Measurements from ENCODE around the gene PIK3R1. TPM values are rescaled to one million over a fixed set of nuclear protein-coding genes. Genes with fewer than 3 reads are reported as not detected.

The PIK3R1 gene
- total RNA-seq, 4 donors from 2014 or later = 132 to 408 (median 221) TPM

GRCh38 chr5:68222824-68223354, 7.3 kb downstream of the PIK3R1 start:
- TF ChIP-seq CTCF (IDR thresholded peaks at IDR 0.05; ENCODE audit: low read depth) = no peak

GRCh38 chr5:68223904-68224303, 8.3 kb downstream of the PIK3R1 start:
- TF ChIP-seq CTCF (IDR thresholded peaks at IDR 0.05; ENCODE audit: low read depth) = no peak

- TF ChIP-seq CTCF (IDR thresholded peaks at IDR 0.05; ENCODE audit: low read depth) = no peak
These were observed 9.1 kb downstream of the PIK3R1 start for GRCh38 chr5:68224509-68225187.

GRCh38 chr5:68225188-68225910, 9.8 kb downstream of the PIK3R1 start:
- TF ChIP-seq CTCF (IDR thresholded peaks at IDR 0.05; ENCODE audit: low read depth) = no peak

- TF ChIP-seq CTCF (IDR thresholded peaks at IDR 0.05; ENCODE audit: low read depth) = no peak
These were observed 10.5 kb downstream of the PIK3R1 start for GRCh38 chr5:68225911-68226545.

- TF ChIP-seq CTCF (IDR thresholded peaks at IDR 0.05; ENCODE audit: low read depth) = no peak
These were observed 11.1 kb downstream of the PIK3R1 start for GRCh38 chr5:68226546-68227073.

All from subcutaneous adipose tissue (tissue), 4 donors.